ENCODE measurements around the gene DMKN.

Gene DMKN

GRCh38 chr19:35549879-35550523 lies 36.6 kb upstream of the DMKN start:
- H3K36me3 ChIP-seq (ENCODE audit: low read depth): peaks cover 17% of the 10 kb centered on the region
- no peak for TF ChIP-seq CTCF (IDR thresholded peaks at IDR 0.05; ENCODE audit: poor library complexity, severe bottlenecking)
- peaks cover 6% of the 10 kb centered on the region for H3K4me1 ChIP-seq (ENCODE audit: insufficient read depth, poor library complexity, severe bottlenecking)
- no peaks in the 10 kb centered on the region for H3K9me3 ChIP-seq (ENCODE audit: severe bottlenecking)
- no peak for DNase-seq (ENCODE audit: low spot score)
- H3K27ac ChIP-seq (ENCODE audit: poor library complexity, severe bottlenecking): no peak overlapping the region
- ATAC-seq (ENCODE audit: low read depth): no peak
- H3K4me3 ChIP-seq (ENCODE audit: severe bottlenecking): no peak overlapping the region
- H3K27me3 ChIP-seq (ENCODE audit: insufficient read depth, poor library complexity, severe bottlenecking): no peaks in the 10 kb centered on the region

- H3K4me3 ChIP-seq (ENCODE audit: severe bottlenecking): no peak overlapping the region
- no peak overlapping the region for H3K27ac ChIP-seq (ENCODE audit: poor library complexity, severe bottlenecking)
- ATAC-seq (ENCODE audit: low read depth) (peak; percentile 18; the same call in 1 of the 3 replicates), DNase-seq (ENCODE audit: low spot score) (no peak)
- peak; percentile 79 for TF ChIP-seq CTCF (IDR thresholded peaks at IDR 0.05; ENCODE audit: poor library complexity, severe bottlenecking)
- H3K36me3 ChIP-seq (ENCODE audit: low read depth): peaks cover 17% of the 10 kb centered on the region
- H3K9me3 ChIP-seq (ENCODE audit: severe bottlenecking): no peaks in the 10 kb centered on the region
- H3K4me1 ChIP-seq (ENCODE audit: insufficient read depth, poor library complexity, severe bottlenecking): peaks cover 6% of the 10 kb centered on the region
- no peaks in the 10 kb centered on the region for H3K27me3 ChIP-seq (ENCODE audit: insufficient read depth, poor library complexity, severe bottlenecking)
Observed at GRCh38 chr19:35549174-35549788, 35.8 kb upstream of the DMKN start.

GRCh38 chr19:35546532-35546931 lies 33.1 kb upstream of the DMKN start:
- H3K27ac ChIP-seq (ENCODE audit: poor library complexity, severe bottlenecking): no peak overlapping the region

GRCh38 chr19:35545855-35546381 lies 32.5 kb upstream of the DMKN start:
- DNase-seq (ENCODE audit: low spot score): no peak
- peaks cover 21% of the 10 kb centered on the region for H3K36me3 ChIP-seq (ENCODE audit: low read depth)

More at GRCh38 chr19:35546532-35546931, 33.1 kb upstream of the DMKN start:
- TF ChIP-seq CTCF (IDR thresholded peaks at IDR 0.05; ENCODE audit: poor library complexity, severe bottlenecking): no peak
- DNase-seq (ENCODE audit: low spot score) (no peak), ATAC-seq (ENCODE audit: low read depth) (no peak)
- Histone ChIP-seq H3K4me1 (ENCODE audit: insufficient read depth, poor library complexity, severe bottlenecking) (peaks cover 6% of the 10 kb centered on the region), H3K4me3 (ENCODE audit: severe bottlenecking) (peak overlapping the region; percentile 65), H3K36me3 (ENCODE audit: low read depth) (peaks cover 19% of the 10 kb centered on the region), H3K27me3 (ENCODE audit: insufficient read depth, poor library complexity, severe bottlenecking) (no peaks in the 10 kb centered on the region), H3K9me3 (ENCODE audit: severe bottlenecking) (no peaks in the 10 kb centered on the region)

More at GRCh38 chr19:35545855-35546381, 32.5 kb upstream of the DMKN start:
- no peaks in the 10 kb centered on the region for H3K27me3 ChIP-seq (ENCODE audit: insufficient read depth, poor library complexity, severe bottlenecking)
- H3K9me3 ChIP-seq (ENCODE audit: severe bottlenecking): no peaks in the 10 kb centered on the region
- no peak for TF ChIP-seq CTCF (IDR thresholded peaks at IDR 0.05; ENCODE audit: poor library complexity, severe bottlenecking)
- H3K4me3 ChIP-seq (ENCODE audit: severe bottlenecking): peak overlapping the region; percentile 65
- ATAC-seq (ENCODE audit: low read depth): peak; percentile 57
- peaks cover 6% of the 10 kb centered on the region for H3K4me1 ChIP-seq (ENCODE audit: insufficient read depth, poor library complexity, severe bottlenecking)
- peak overlapping the region; percentile 31 for H3K27ac ChIP-seq (ENCODE audit: poor library complexity, severe bottlenecking)

All from RWPE2 (cell line).